Choroid plexus epithelial cell (primary cell): ENCODE data around the gene DENND2A.

Experiments
- DNase-seq: peaks from one replicate; pipeline ENCODE4 v3.0.0-alpha.2; 2010; ENCODE audit warnings: low read depth
- H3K4me3 ChIP-seq: 2 replicates; pipeline ENCODE4 v1.5.1; 2011; ENCODE audit warnings: low read depth, mild to moderate bottlenecking, control low read depth, low read length, moderate library complexity
- CTCF ChIP-seq: conservative IDR thresholded peaks from 2 replicates; pipeline ENCODE4 v1.5.1; 2011; ENCODE audit warnings: low read depth, mild to moderate bottlenecking, control low read depth, inconsistent platforms, low read length, moderate library complexity

The DENND2A gene

GRCh38 chr7:140587243-140587642 is 53.4 kb downstream of the DENND2A start:
- TF ChIP-seq CTCF, result no peak
- no peak for DNase-seq
- no peak overlapping the region for H3K4me3 ChIP-seq

GRCh38 chr7:140586516-140586915 is 54.1 kb downstream of the DENND2A start:
- DNase-seq, result no peak
- no peak overlapping the region for H3K4me3 ChIP-seq
- no peak for TF ChIP-seq CTCF

- H3K4me3 ChIP-seq, result no peak overlapping the region
- no peak for DNase-seq
- no peak for TF ChIP-seq CTCF
Measured at GRCh38 chr7:140585333-140585732, 55.3 kb downstream of the DENND2A start.

- TF ChIP-seq CTCF, result no peak
- no peak for DNase-seq
- no peak overlapping the region for H3K4me3 ChIP-seq
Measured at GRCh38 chr7:140584195-140584851, 56.3 kb downstream of the DENND2A start.

GRCh38 chr7:140581411-140581810 is 59.2 kb downstream of the DENND2A start:
- no peak for DNase-seq
- TF ChIP-seq CTCF, result no peak
- no peak overlapping the region for H3K4me3 ChIP-seq

GRCh38 chr7:140577651-140578050 is 63.0 kb downstream of the DENND2A start:
- no peak overlapping the region for H3K4me3 ChIP-seq
- no peak for TF ChIP-seq CTCF
- no peak for DNase-seq

- no peak overlapping the region for H3K4me3 ChIP-seq
- DNase-seq, result no peak
- TF ChIP-seq CTCF, result no peak
Measured at GRCh38 chr7:140576589-140576988, 64.0 kb downstream of the DENND2A start.
